ENCODE data around the gene ORM1. TPM values are rescaled to one million over a fixed set of nuclear protein-coding genes. Genes with fewer than 3 reads are reported as not detected.
A peak's percentile ranks its signal among the peaks of the same experiment; 100 is the strongest.
"Not testable (repeated sequence)": the region's sequence is repeated elsewhere in the genome, so short reads cannot be mapped to it uniquely, and the experiment has no call there.

Gene ORM1
- total RNA-seq, 2 donors from 2014 or later = not detected

GRCh38 chr9:114315723-114316363 is 7.1 kb upstream of the ORM1 start:
- ATAC-seq (no peak), DNase-seq (no peak)
- intact Hi-C loops (cut with DNase I, micrococcal nuclease) = no loop called here

GRCh38 chr9:114316605-114317230 is 6.2 kb upstream of the ORM1 start:
- intact Hi-C loops (cut with DNase I, micrococcal nuclease) = no loop called here
- ATAC-seq (no peak), DNase-seq (peak in 1 of 2 donors; percentile 5)

- DNase-seq (no peak), ATAC-seq (no peak)
- intact Hi-C loops (cut with DNase I, micrococcal nuclease) = no loop called here
Measured at GRCh38 chr9:114317665-114318357, 5.1 kb upstream of the ORM1 start.

- DNase-seq = no peak
- no peak for ATAC-seq
- intact Hi-C loops (cut with DNase I, micrococcal nuclease) = no loop called here
Measured at GRCh38 chr9:114318416-114318815, 4.5 kb upstream of the ORM1 start.

GRCh38 chr9:114319147-114319546 is 3.8 kb upstream of the ORM1 start:
- intact Hi-C loops (cut with DNase I, micrococcal nuclease) = no loop called here
- ATAC-seq (peak; percentile 52), DNase-seq (peak in 1 of 2 donors; percentile 5)

GRCh38 chr9:114320710-114321109 is 2.2 kb upstream of the ORM1 start:
- not testable (repeated sequence) for ATAC-seq

GRCh38 chr9:114321759-114322158 is 1.1 kb upstream of the ORM1 start:
- DNase-seq (peak in 1 of 2 donors; percentile 0), ATAC-seq (no peak)
- intact Hi-C loops (cut with DNase I, micrococcal nuclease) = no loop called here

More at GRCh38 chr9:114320710-114321109, 2.2 kb upstream of the ORM1 start:
- intact Hi-C loops (cut with DNase I, micrococcal nuclease) = not testable (repeated sequence)
- peak in 1 of 2 donors; percentile 6 for DNase-seq

- peak in 1 of 2 donors; percentile 15 for DNase-seq
- intact Hi-C loops (cut with DNase I, micrococcal nuclease); ATAC-seq: not testable (repeated sequence)
Measured at GRCh38 chr9:114322160-114322818, 609 bp upstream of the ORM1 start.

GRCh38 chr9:114323849-114324248 is 951 bp downstream of the ORM1 start:
- ATAC-seq; DNase-seq; intact Hi-C loops (cut with DNase I, micrococcal nuclease): not testable (repeated sequence)

- ATAC-seq = no peak
- intact Hi-C loops (cut with DNase I, micrococcal nuclease) = no loop called here
- no peak for DNase-seq
Measured at GRCh38 chr9:114324492-114324891, 1.6 kb downstream of the ORM1 start.

- ATAC-seq; intact Hi-C loops (cut with DNase I, micrococcal nuclease); DNase-seq: not testable (repeated sequence)
Measured at GRCh38 chr9:114324965-114325364, 2.1 kb downstream of the ORM1 start.

- ATAC-seq; intact Hi-C loops (cut with DNase I, micrococcal nuclease); DNase-seq: not testable (repeated sequence)
Measured at GRCh38 chr9:114325684-114326254, 2.9 kb downstream of the ORM1 start.

GRCh38 chr9:114327749-114328148 is 4.9 kb downstream of the ORM1 start:
- ATAC-seq = no peak
- DNase-seq = no peak
- intact Hi-C loops (cut with DNase I, micrococcal nuclease) = no loop called here

GRCh38 chr9:114328357-114328820 is 5.5 kb downstream of the ORM1 start:
- peak; percentile 28 for ATAC-seq
- DNase-seq; intact Hi-C loops (cut with DNase I, micrococcal nuclease): not testable (repeated sequence)

GRCh38 chr9:114328937-114329624 is 6.2 kb downstream of the ORM1 start:
- DNase-seq; intact Hi-C loops (cut with DNase I, micrococcal nuclease); ATAC-seq: not testable (repeated sequence)

- ATAC-seq; DNase-seq; intact Hi-C loops (cut with DNase I, micrococcal nuclease): not testable (repeated sequence)
Measured at GRCh38 chr9:114329625-114330022, 6.7 kb downstream of the ORM1 start, which contains the start of gene ORM2. ORM2 (plus strand) TSS chr9:114329869; CDS start chr9:114329905, 36 bp downstream.

- intact Hi-C loops (cut with DNase I, micrococcal nuclease) = no loop called here
- DNase-seq = no peak
- no peak for ATAC-seq
Measured at GRCh38 chr9:114330636-114331035, 7.7 kb downstream of the ORM1 start.
